Measurements from ENCODE around the gene RNF114. TPM values are rescaled to one million over a fixed set of nuclear protein-coding genes. Genes with fewer than 3 reads are reported as not detected.

Gene RNF114
- total and polyA plus RNA-seq, 4 donors = 32.1 to 70.6 (median 42.6) TPM

- no peak for ATAC-seq (ENCODE audit: low FRiP score)
- intact Hi-C loops (cut with DNase I) = no loop called here
Measured at GRCh38 chr20:49909499-49910339, 26.5 kb upstream of the RNF114 start.

GRCh38 chr20:49910340-49910706 lies 25.9 kb upstream of the RNF114 start:
- WGBS, 2 donors = 72 to 73% methylated on average over 4 of the region's 4 CpGs
- no peaks in the 10 kb centered on the region for H3K9me3 ChIP-seq (ENCODE audit: control insufficient read depth, low read length)
- peaks cover 0 to 2% of the 10 kb centered on the region in 2 donors for H3K4me1 ChIP-seq (ENCODE audit: control insufficient read depth in 1 of 2, insufficient read depth in 2 of 2, low read length in 2 of 2)
- ATAC-seq (ENCODE audit: low FRiP score) (no peak), DNase-seq (no peak)
- no peaks in the 10 kb centered on the region for H3K27me3 ChIP-seq (ENCODE audit: control insufficient read depth in 1 of 2, insufficient read depth in 2 of 2, low read length in 1 of 2)
- no peak overlapping the region for H3K4me3 ChIP-seq (ENCODE audit: low read length in 2 of 2)
- intact Hi-C loops (cut with DNase I) = no loop called here
- no peak overlapping the region for H3K27ac ChIP-seq (ENCODE audit: low read depth in 1 of 2, low read length in 2 of 2)
- H3K36me3 ChIP-seq (ENCODE audit: control insufficient read depth in 1 of 2, insufficient read depth in 2 of 2, low read length in 1 of 2) = peaks cover 0 to 4% of the 10 kb centered on the region in 2 donors

More at GRCh38 chr20:49909499-49910339, 26.5 kb upstream of the RNF114 start:
- Histone ChIP-seq H3K9me3 (ENCODE audit: control insufficient read depth, low read length) (no peaks in the 10 kb centered on the region), H3K4me1 (ENCODE audit: control insufficient read depth in 1 of 2, insufficient read depth in 2 of 2, low read length in 2 of 2) (peaks cover 0 to 2% of the 10 kb centered on the region in 2 donors), H3K27me3 (ENCODE audit: control insufficient read depth in 1 of 2, insufficient read depth in 2 of 2, low read length in 1 of 2) (no peaks in the 10 kb centered on the region), H3K27ac (ENCODE audit: low read depth in 1 of 2, low read length in 2 of 2) (no peak overlapping the region), H3K4me3 (ENCODE audit: low read length in 2 of 2) (no peak overlapping the region), H3K36me3 (ENCODE audit: control insufficient read depth in 1 of 2, insufficient read depth in 2 of 2, low read length in 1 of 2) (peaks cover 0 to 4% of the 10 kb centered on the region in 2 donors)
- WGBS, 2 donors = 71 to 72% methylated on average over 28 of the region's 28 CpGs
- no peak for DNase-seq

GRCh38 chr20:49913399-49914047 lies 22.7 kb upstream of the RNF114 start:
- no peaks in the 10 kb centered on the region for H3K36me3 ChIP-seq (ENCODE audit: control insufficient read depth in 1 of 2, insufficient read depth in 2 of 2, low read length in 1 of 2)
- H3K27ac ChIP-seq (ENCODE audit: low read depth in 1 of 2, low read length in 2 of 2) = peak overlapping the region in 1 of 2 donors; percentile 67
- intact Hi-C loops (cut with DNase I) = no loop called here
- H3K9me3 ChIP-seq (ENCODE audit: control insufficient read depth, low read length) = no peaks in the 10 kb centered on the region
- no peak for ATAC-seq (ENCODE audit: low FRiP score)
- H3K4me1 ChIP-seq (ENCODE audit: control insufficient read depth in 1 of 2, insufficient read depth in 2 of 2, low read length in 2 of 2) = peaks cover 0 to 2% of the 10 kb centered on the region in 2 donors
- no peak for DNase-seq
- no peak overlapping the region for H3K4me3 ChIP-seq (ENCODE audit: low read length in 2 of 2)
- H3K27me3 ChIP-seq (ENCODE audit: control insufficient read depth in 1 of 2, insufficient read depth in 2 of 2, low read length in 1 of 2) = no peaks in the 10 kb centered on the region
- 16 to 19% methylated on average over 16 of the region's 16 CpGs for WGBS, 2 donors

- DNase-seq (no peak), ATAC-seq (ENCODE audit: low FRiP score) (no peak)
- intact Hi-C loops (cut with DNase I) = no loop called here
- H3K4me3 ChIP-seq (ENCODE audit: low read length in 2 of 2) = peak overlapping the region; percentile 77 to 87
- no peaks in the 10 kb centered on the region for H3K27me3 ChIP-seq (ENCODE audit: control insufficient read depth in 1 of 2, insufficient read depth in 2 of 2, low read length in 1 of 2)
- 1% methylated on average over 19 of the region's 19 CpGs for WGBS, 2 donors
- no peaks in the 10 kb centered on the region for H3K36me3 ChIP-seq (ENCODE audit: control insufficient read depth in 1 of 2, insufficient read depth in 2 of 2, low read length in 1 of 2)
- peak overlapping the region in 1 of 2 donors; percentile 75 for H3K27ac ChIP-seq (ENCODE audit: low read depth in 1 of 2, low read length in 2 of 2)
- H3K9me3 ChIP-seq (ENCODE audit: control insufficient read depth, low read length) = no peaks in the 10 kb centered on the region
- H3K4me1 ChIP-seq (ENCODE audit: control insufficient read depth in 1 of 2, insufficient read depth in 2 of 2, low read length in 2 of 2) = peaks cover 0 to 2% of the 10 kb centered on the region in 2 donors
Measured at GRCh38 chr20:49914310-49915117, 21.7 kb upstream of the RNF114 start.

- ATAC-seq (ENCODE audit: low FRiP score) (no peak), DNase-seq (no peak)
- Histone ChIP-seq H3K4me1 (ENCODE audit: control insufficient read depth in 1 of 2, insufficient read depth in 2 of 2, low read length in 2 of 2) (peaks cover 0 to 2% of the 10 kb centered on the region in 2 donors), H3K36me3 (ENCODE audit: control insufficient read depth in 1 of 2, insufficient read depth in 2 of 2, low read length in 1 of 2) (no peaks in the 10 kb centered on the region), H3K4me3 (ENCODE audit: low read length in 2 of 2) (peak overlapping the region; percentile 77 to 87), H3K9me3 (ENCODE audit: control insufficient read depth, low read length) (no peaks in the 10 kb centered on the region), H3K27ac (ENCODE audit: low read depth in 1 of 2, low read length in 2 of 2) (peak overlapping the region; percentile 67 to 77), H3K27me3 (ENCODE audit: control insufficient read depth in 1 of 2, insufficient read depth in 2 of 2, low read length in 1 of 2) (no peaks in the 10 kb centered on the region)
- intact Hi-C loops (cut with DNase I) = no loop called here
- 0 to 1% methylated on average over 7 to 23 of the region's 23 CpGs for WGBS, 2 donors
Measured at GRCh38 chr20:49915118-49915379, 21.1 kb upstream of the RNF114 start.

- intact Hi-C loops (cut with DNase I) = no loop called here
- 0% methylated on average over 64 to 69 of the region's 69 CpGs for WGBS, 2 donors
- Histone ChIP-seq H3K4me3 (ENCODE audit: low read length in 2 of 2) (peak within 1 kb of the TSS; percentile 77 to 87), H3K27me3 (ENCODE audit: control insufficient read depth in 1 of 2, insufficient read depth in 2 of 2, low read length in 1 of 2) (no peaks in the 10 kb centered on the region), H3K9me3 (ENCODE audit: control insufficient read depth, low read length) (no peaks in the 10 kb centered on the region), H3K4me1 (ENCODE audit: control insufficient read depth in 1 of 2, insufficient read depth in 2 of 2, low read length in 2 of 2) (peaks cover 0 to 2% of the 10 kb centered on the region in 2 donors), H3K27ac (ENCODE audit: low read depth in 1 of 2, low read length in 2 of 2) (peak within 1 kb of the TSS; percentile 75 to 77), H3K36me3 (ENCODE audit: control insufficient read depth in 1 of 2, insufficient read depth in 2 of 2, low read length in 1 of 2) (no peaks in the 10 kb centered on the region)
- ATAC-seq (ENCODE audit: low FRiP score) = peak; percentile 96
- DNase-seq = peak; percentile 98 to 99
Measured at GRCh38 chr20:49915380-49916145, 20.6 kb upstream of the RNF114 start, which contains the start of gene SPATA2. Gene SPATA2, minus strand, starts transcription at chr20:49915529. Its CDS starts 7,039 bp downstream, at chr20:49908490.

- Histone ChIP-seq H3K27ac (ENCODE audit: low read depth in 1 of 2, low read length in 2 of 2) (peak overlapping the region in 1 of 2 donors; percentile 67), H3K4me1 (ENCODE audit: control insufficient read depth in 1 of 2, insufficient read depth in 2 of 2, low read length in 2 of 2) (peaks cover 0 to 2% of the 10 kb centered on the region in 2 donors), H3K27me3 (ENCODE audit: control insufficient read depth in 1 of 2, insufficient read depth in 2 of 2, low read length in 1 of 2) (no peaks in the 10 kb centered on the region), H3K9me3 (ENCODE audit: control insufficient read depth, low read length) (no peaks in the 10 kb centered on the region), H3K4me3 (ENCODE audit: low read length in 2 of 2) (peak overlapping the region in 1 of 2 donors; percentile 2), H3K36me3 (ENCODE audit: control insufficient read depth in 1 of 2, insufficient read depth in 2 of 2, low read length in 1 of 2) (no peaks in the 10 kb centered on the region)
- 44 to 51% methylated on average over 19 of the region's 19 CpGs for WGBS, 2 donors
- intact Hi-C loops (cut with DNase I) = no loop called here
- ATAC-seq (ENCODE audit: low FRiP score) = no peak
- no peak for DNase-seq
Measured at GRCh38 chr20:49916146-49917002, 19.8 kb upstream of the RNF114 start.
